ENCODE results near the gene SYNRG.

DNA sequence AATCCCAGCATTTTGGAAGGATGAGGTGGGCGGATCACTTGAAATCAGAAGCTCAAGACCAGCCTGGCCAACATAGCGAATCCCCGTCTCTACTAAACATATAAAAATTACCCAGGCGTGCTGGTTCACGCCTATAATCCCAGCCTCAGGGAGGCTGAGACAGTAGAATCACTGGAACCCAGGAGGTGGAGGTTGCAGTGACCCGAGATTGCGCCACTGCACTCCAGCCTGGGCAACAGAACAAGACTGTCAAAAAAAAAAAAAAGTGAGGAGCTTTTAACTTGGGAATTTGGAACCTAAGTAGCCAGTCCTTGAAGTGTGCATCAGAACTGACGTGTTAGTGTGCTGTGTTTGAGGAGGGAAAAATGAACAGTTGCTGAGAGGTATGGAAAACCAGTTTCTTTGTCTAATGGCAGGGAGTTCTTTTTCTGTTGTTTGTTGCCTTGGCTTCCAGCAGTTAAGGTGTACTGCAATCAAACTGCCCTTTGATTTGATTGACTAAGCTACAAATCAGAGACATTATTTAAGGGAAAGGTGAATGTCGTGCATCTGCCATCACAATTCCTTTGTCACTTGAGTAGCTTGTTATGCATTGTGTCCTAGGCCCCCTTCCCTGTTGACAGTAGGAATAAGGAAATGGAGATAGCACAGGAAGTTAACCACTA is 128.1 kb downstream of the SYNRG start:
- TF ChIP-seq POLR2A (IDR thresholded peaks at IDR 0.05) = no peak
- TF ChIP-seq, protein P1, sequence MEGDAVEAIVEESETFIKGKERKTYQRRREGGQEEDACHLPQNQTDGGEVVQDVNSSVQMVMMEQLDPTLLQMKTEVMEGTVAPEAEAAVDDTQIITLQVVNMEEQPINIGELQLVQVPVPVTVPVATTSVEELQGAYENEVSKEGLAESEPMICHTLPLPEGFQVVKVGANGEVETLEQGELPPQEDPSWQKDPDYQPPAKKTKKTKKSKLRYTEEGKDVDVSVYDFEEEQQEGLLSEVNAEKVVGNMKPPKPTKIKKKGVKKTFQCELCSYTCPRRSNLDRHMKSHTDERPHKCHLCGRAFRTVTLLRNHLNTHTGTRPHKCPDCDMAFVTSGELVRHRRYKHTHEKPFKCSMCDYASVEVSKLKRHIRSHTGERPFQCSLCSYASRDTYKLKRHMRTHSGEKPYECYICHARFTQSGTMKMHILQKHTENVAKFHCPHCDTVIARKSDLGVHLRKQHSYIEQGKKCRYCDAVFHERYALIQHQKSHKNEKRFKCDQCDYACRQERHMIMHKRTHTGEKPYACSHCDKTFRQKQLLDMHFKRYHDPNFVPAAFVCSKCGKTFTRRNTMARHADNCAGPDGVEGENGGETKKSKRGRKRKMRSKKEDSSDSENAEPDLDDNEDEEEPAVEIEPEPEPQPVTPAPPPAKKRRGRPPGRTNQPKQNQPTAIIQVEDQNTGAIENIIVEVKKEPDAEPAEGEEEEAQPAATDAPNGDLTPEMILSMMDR (IDR thresholded peaks at IDR 0.05) = no peak
